Measurements from ENCODE around the gene TGFBR3. TPM values are rescaled to one million over a fixed set of nuclear protein-coding genes. Genes with fewer than 3 reads are reported as not detected.

Gene TGFBR3
- total RNA-seq, 6 experiments from 2014 or later = 5.8 to 21.1 (median 19.0) TPM

GRCh38 chr1:91679446-91679845 lies 206.5 kb downstream of the TGFBR3 start:
- Mint-ChIP-seq H3K9me3 (no peaks in the 10 kb centered on the region), H3K4me1 (ENCODE audit: low read depth) (peaks cover 12% of the 10 kb centered on the region), H3K4me3 (no peak overlapping the region), H3K27ac (no peak overlapping the region), H3K36me3 (ENCODE audit: low read depth) (peaks cover 4% of the 10 kb centered on the region; the same call in 1 of the 2 replicates), H3K27me3 (ENCODE audit: insufficient read depth) (no peaks in the 10 kb centered on the region; the same call in 1 of the 2 replicates)
- no peak for DNase-seq
- TF ChIP-seq, protein P1, sequence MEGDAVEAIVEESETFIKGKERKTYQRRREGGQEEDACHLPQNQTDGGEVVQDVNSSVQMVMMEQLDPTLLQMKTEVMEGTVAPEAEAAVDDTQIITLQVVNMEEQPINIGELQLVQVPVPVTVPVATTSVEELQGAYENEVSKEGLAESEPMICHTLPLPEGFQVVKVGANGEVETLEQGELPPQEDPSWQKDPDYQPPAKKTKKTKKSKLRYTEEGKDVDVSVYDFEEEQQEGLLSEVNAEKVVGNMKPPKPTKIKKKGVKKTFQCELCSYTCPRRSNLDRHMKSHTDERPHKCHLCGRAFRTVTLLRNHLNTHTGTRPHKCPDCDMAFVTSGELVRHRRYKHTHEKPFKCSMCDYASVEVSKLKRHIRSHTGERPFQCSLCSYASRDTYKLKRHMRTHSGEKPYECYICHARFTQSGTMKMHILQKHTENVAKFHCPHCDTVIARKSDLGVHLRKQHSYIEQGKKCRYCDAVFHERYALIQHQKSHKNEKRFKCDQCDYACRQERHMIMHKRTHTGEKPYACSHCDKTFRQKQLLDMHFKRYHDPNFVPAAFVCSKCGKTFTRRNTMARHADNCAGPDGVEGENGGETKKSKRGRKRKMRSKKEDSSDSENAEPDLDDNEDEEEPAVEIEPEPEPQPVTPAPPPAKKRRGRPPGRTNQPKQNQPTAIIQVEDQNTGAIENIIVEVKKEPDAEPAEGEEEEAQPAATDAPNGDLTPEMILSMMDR (IDR thresholded peaks at IDR 0.05) = no peak

GRCh38 chr1:91676030-91676429 lies 209.9 kb downstream of the TGFBR3 start:
- H3K27me3 Mint-ChIP-seq (ENCODE audit: insufficient read depth) = no peaks in the 10 kb centered on the region; the same call in none of the 2 replicates
- no peaks in the 10 kb centered on the region for H3K36me3 Mint-ChIP-seq (ENCODE audit: low read depth)
- H3K9me3 Mint-ChIP-seq = no peaks in the 10 kb centered on the region
- H3K4me3 Mint-ChIP-seq = no peak overlapping the region
- TF ChIP-seq, protein P1 (IDR thresholded peaks at IDR 0.05) = no peak
- H3K4me1 Mint-ChIP-seq (ENCODE audit: low read depth) = no peaks in the 10 kb centered on the region
- no peak overlapping the region for H3K27ac Mint-ChIP-seq
- no peak for DNase-seq

GRCh38 chr1:91674107-91674506 lies 211.8 kb downstream of the TGFBR3 start:
- no peaks in the 10 kb centered on the region for H3K4me1 Mint-ChIP-seq (ENCODE audit: low read depth)
- DNase-seq = no peak
- H3K36me3 Mint-ChIP-seq (ENCODE audit: low read depth) = no peaks in the 10 kb centered on the region
- no peak overlapping the region for H3K27ac Mint-ChIP-seq
- no peaks in the 10 kb centered on the region for H3K9me3 Mint-ChIP-seq
- no peak overlapping the region for H3K4me3 Mint-ChIP-seq
- no peaks in the 10 kb centered on the region; the same call in none of the 2 replicates for H3K27me3 Mint-ChIP-seq (ENCODE audit: insufficient read depth)
- TF ChIP-seq, protein P1 (IDR thresholded peaks at IDR 0.05) = no peak

- TF ChIP-seq, protein P1 (IDR thresholded peaks at IDR 0.05) = no peak
- no peaks in the 10 kb centered on the region for H3K9me3 Mint-ChIP-seq
These were observed 212.3 kb downstream of the TGFBR3 start for GRCh38 chr1:91673613-91674012.

GRCh38 chr1:91672601-91673161 lies 213.3 kb downstream of the TGFBR3 start:
- Mint-ChIP-seq H3K27ac (no peak overlapping the region), H3K4me3 (no peak overlapping the region), H3K36me3 (ENCODE audit: low read depth) (no peaks in the 10 kb centered on the region), H3K4me1 (ENCODE audit: low read depth) (no peaks in the 10 kb centered on the region), H3K27me3 (ENCODE audit: insufficient read depth) (no peaks in the 10 kb centered on the region; the same call in none of the 2 replicates), H3K9me3 (no peaks in the 10 kb centered on the region)
- DNase-seq = no peak
- TF ChIP-seq, protein P1 (IDR thresholded peaks at IDR 0.05) = no peak

More at GRCh38 chr1:91673613-91674012, 212.3 kb downstream of the TGFBR3 start:
- DNase-seq = no peak
- no peaks in the 10 kb centered on the region for H3K4me1 Mint-ChIP-seq (ENCODE audit: low read depth)
- H3K36me3 Mint-ChIP-seq (ENCODE audit: low read depth) = no peaks in the 10 kb centered on the region
- no peaks in the 10 kb centered on the region; the same call in none of the 2 replicates for H3K27me3 Mint-ChIP-seq (ENCODE audit: insufficient read depth)
- no peak overlapping the region for H3K27ac Mint-ChIP-seq
- no peak overlapping the region for H3K4me3 Mint-ChIP-seq

Data from HFFc6 (cell line).